Stimulated activated naive B cell treated with anti-CD40 and anti-IgM and Interleukin-4, amounts not matched to agents 10 μg/mL and 1 μg/mL and 100 μg/mL, for 72 hours (primary cell): Measurements from ENCODE around the gene HDAC10.

Experiments
- ATAC-seq, 2 donors: fragments of 150-1000 bp; cut with Tn5 transposase; replicated peaks; 2 replicates each; pipeline ENCODE4 v1.10.0; 2021; ENCODE audit warnings: moderate library complexity in 1 of 2
- DNase-seq: peaks from one replicate; pipeline ENCODE4 v3.0.0; 2021
- H3K27ac Mint-ChIP-seq: one replicate; pipeline ENCODE4 v1.8.0; 2022; ENCODE audit warnings: mild to moderate bottlenecking, mixed read lengths
- H3K27me3 Mint-ChIP-seq, 2 donors: one replicate each; pipeline ENCODE4 v1.8.0; 2022; ENCODE audit warnings: mixed read lengths in 2 of 2
- H3K36me3 Mint-ChIP-seq, 2 donors: one replicate each; pipeline ENCODE4 v1.8.0; 2022; ENCODE audit warnings: mixed read lengths in 2 of 2, mild to moderate bottlenecking in 1 of 2
- H3K4me1 Mint-ChIP-seq, 2 donors: one replicate each; pipeline ENCODE4 v1.8.0; 2022; ENCODE audit warnings: mixed read lengths in 2 of 2, mild to moderate bottlenecking in 1 of 2
- H3K4me3 Mint-ChIP-seq, 2 donors: one replicate each; pipeline ENCODE4 v1.8.0; 2022; ENCODE audit warnings: mild to moderate bottlenecking in 2 of 2, mixed read lengths in 2 of 2, moderate library complexity in 1 of 2
- H3K9me3 Mint-ChIP-seq, 2 donors: one replicate each; pipeline ENCODE4 v1.8.0; 2022; ENCODE audit warnings: mixed read lengths in 2 of 2, mild to moderate bottlenecking in 1 of 2

HDAC10 gene

GRCh38 chr22:50232481-50233151, 18.4 kb downstream of the HDAC10 start:
- peaks cover 52 to 58% of the 10 kb centered on the region in 2 donors for H3K36me3 Mint-ChIP-seq

GRCh38 chr22:50229370-50229769, 21.7 kb downstream of the HDAC10 start:
- Mint-ChIP-seq H3K4me1 (peaks cover 12% of the 10 kb centered on the region in 2 donors), H3K36me3 (peaks cover 46 to 53% of the 10 kb centered on the region in 2 donors), H3K9me3 (peaks cover under 1 to 1% of the 10 kb centered on the region in 2 donors), H3K27me3 (no peaks in the 10 kb centered on the region), H3K4me3 (no peak overlapping the region), H3K27ac (no peak overlapping the region)
- DNase-seq (no peak), ATAC-seq (no peak)

More at GRCh38 chr22:50232481-50233151, 18.4 kb downstream of the HDAC10 start:
- Mint-ChIP-seq H3K4me1 (peaks cover 22 to 31% of the 10 kb centered on the region in 2 donors), H3K27me3 (no peaks in the 10 kb centered on the region), H3K27ac (no peak overlapping the region), H3K9me3 (peaks cover 7 to 8% of the 10 kb centered on the region in 2 donors), H3K4me3 (no peak overlapping the region)
- DNase-seq: no peak
- no peak for ATAC-seq

- DNase-seq (no peak), ATAC-seq (no peak)
- Mint-ChIP-seq H3K4me3 (no peak overlapping the region), H3K4me1 (peaks cover 4 to 6% of the 10 kb centered on the region in 2 donors), H3K27ac (no peak overlapping the region), H3K9me3 (no peaks in the 10 kb centered on the region), H3K36me3 (peaks cover 43 to 52% of the 10 kb centered on the region in 2 donors), H3K27me3 (no peaks in the 10 kb centered on the region)
Measured at GRCh38 chr22:50228366-50228765, 22.7 kb downstream of the HDAC10 start.

- no peak for ATAC-seq
- Mint-ChIP-seq H3K4me3 (no peak overlapping the region), H3K27ac (no peak overlapping the region), H3K36me3 (peaks cover 42 to 54% of the 10 kb centered on the region in 2 donors), H3K27me3 (no peaks in the 10 kb centered on the region), H3K9me3 (no peaks in the 10 kb centered on the region), H3K4me1 (peaks cover 4 to 6% of the 10 kb centered on the region in 2 donors)
- DNase-seq: no peak
Measured at GRCh38 chr22:50227579-50228215, 23.4 kb downstream of the HDAC10 start.

GRCh38 chr22:50226875-50227165, 24.2 kb downstream of the HDAC10 start:
- no peak for DNase-seq
- no peaks in the 10 kb centered on the region for H3K9me3 Mint-ChIP-seq
- no peak overlapping the region for H3K4me3 Mint-ChIP-seq
- H3K27ac Mint-ChIP-seq: no peak overlapping the region
- no peaks in the 10 kb centered on the region for H3K27me3 Mint-ChIP-seq
- H3K4me1 Mint-ChIP-seq: peaks cover 4 to 6% of the 10 kb centered on the region in 2 donors
- H3K36me3 Mint-ChIP-seq: peaks cover 41 to 53% of the 10 kb centered on the region in 2 donors
- ATAC-seq: no peak

GRCh38 chr22:50226063-50226874, 24.8 kb downstream of the HDAC10 start:
- H3K4me3 Mint-ChIP-seq: no peak overlapping the region
- ATAC-seq (no peak), DNase-seq (no peak)
- H3K36me3 Mint-ChIP-seq: peaks cover 42 to 54% of the 10 kb centered on the region in 2 donors
- no peaks in the 10 kb centered on the region for H3K9me3 Mint-ChIP-seq
- no peak overlapping the region for H3K27ac Mint-ChIP-seq
- peaks cover 4 to 6% of the 10 kb centered on the region in 2 donors for H3K4me1 Mint-ChIP-seq
- H3K27me3 Mint-ChIP-seq: no peaks in the 10 kb centered on the region

- no peaks in the 10 kb centered on the region for H3K27me3 Mint-ChIP-seq
- DNase-seq: no peak
- ATAC-seq: no peak
- H3K9me3 Mint-ChIP-seq: no peaks in the 10 kb centered on the region
- H3K4me3 Mint-ChIP-seq: no peak overlapping the region
- no peak overlapping the region for H3K27ac Mint-ChIP-seq
- H3K36me3 Mint-ChIP-seq: peaks cover 46 to 60% of the 10 kb centered on the region in 2 donors
- peaks cover 4 to 6% of the 10 kb centered on the region in 2 donors for H3K4me1 Mint-ChIP-seq
Measured at GRCh38 chr22:50225200-50225969, 25.7 kb downstream of the HDAC10 start.

GRCh38 chr22:50224071-50224470, 27.0 kb downstream of the HDAC10 start:
- peaks cover 48 to 63% of the 10 kb centered on the region in 2 donors for H3K36me3 Mint-ChIP-seq
- DNase-seq: no peak
- ATAC-seq: no peak
- no peak overlapping the region for H3K4me3 Mint-ChIP-seq
- H3K27me3 Mint-ChIP-seq: no peaks in the 10 kb centered on the region
- H3K27ac Mint-ChIP-seq: no peak overlapping the region
- peaks cover 8 to 11% of the 10 kb centered on the region in 2 donors for H3K4me1 Mint-ChIP-seq
- no peaks in the 10 kb centered on the region for H3K9me3 Mint-ChIP-seq

- Mint-ChIP-seq H3K36me3 (peaks cover 48 to 67% of the 10 kb centered on the region in 2 donors), H3K27me3 (no peaks in the 10 kb centered on the region), H3K27ac (no peak overlapping the region), H3K4me1 (peaks cover 6 to 21% of the 10 kb centered on the region in 2 donors), H3K4me3 (no peak overlapping the region), H3K9me3 (no peaks in the 10 kb centered on the region)
- DNase-seq (no peak), ATAC-seq (no peak)
Measured at GRCh38 chr22:50222508-50222907, 28.6 kb downstream of the HDAC10 start.

- Mint-ChIP-seq H3K27ac (no peak overlapping the region), H3K27me3 (no peaks in the 10 kb centered on the region), H3K4me3 (no peak overlapping the region), H3K9me3 (no peaks in the 10 kb centered on the region), H3K36me3 (peaks cover 49 to 66% of the 10 kb centered on the region in 2 donors), H3K4me1 (peaks cover 5 to 24% of the 10 kb centered on the region in 2 donors)
- no peak for ATAC-seq
- no peak for DNase-seq
Measured at GRCh38 chr22:50221410-50222300, 29.4 kb downstream of the HDAC10 start.

GRCh38 chr22:50220603-50221409, 30.3 kb downstream of the HDAC10 start:
- no peak overlapping the region for H3K4me3 Mint-ChIP-seq
- no peak overlapping the region for H3K27ac Mint-ChIP-seq
- ATAC-seq (no peak), DNase-seq (no peak)
- no peaks in the 10 kb centered on the region for H3K9me3 Mint-ChIP-seq
- no peaks in the 10 kb centered on the region for H3K27me3 Mint-ChIP-seq
- peaks cover 5 to 24% of the 10 kb centered on the region in 2 donors for H3K4me1 Mint-ChIP-seq
- H3K36me3 Mint-ChIP-seq: peaks cover 54 to 68% of the 10 kb centered on the region in 2 donors

- ATAC-seq: no peak
- Mint-ChIP-seq H3K4me3 (no peak overlapping the region), H3K4me1 (peaks cover 8 to 28% of the 10 kb centered on the region in 2 donors), H3K27me3 (no peaks in the 10 kb centered on the region), H3K27ac (no peak overlapping the region), H3K36me3 (peaks cover 54 to 70% of the 10 kb centered on the region in 2 donors), H3K9me3 (no peaks in the 10 kb centered on the region)
- DNase-seq: no peak
Measured at GRCh38 chr22:50219800-50220602, 31.1 kb downstream of the HDAC10 start.
